Dermis microvascular lymphatic vessel endothelial cell (primary cell): ENCODE results near the gene LPO. TPM values are rescaled to one million over a fixed set of nuclear protein-coding genes. Genes with fewer than 3 reads are reported as not detected.

Experiments used
- DNase-seq, 2 donors: peaks; one replicate each; pipeline versions ENCODE4 v3.0.0 to v3.0.0-alpha.2; 2010; ENCODE audit warnings: low read depth in 2 of 2
- total RNA-seq: library from RNA; depleted of rRNA; stranded (reverse); fragments of >200 nt; gene quantifications from 2 replicates; pipeline ENCODE4 v1.2.1, GENCODE V29; 2014

The LPO gene
- not detected in 2 replicates for total RNA-seq

- no peak for DNase-seq
Observed at GRCh38 chr17:58238147-58238634, at the start of gene LPO. Gene LPO, plus strand, starts transcription at chr17:58238584. Its CDS starts 4,396 bp downstream, at chr17:58242980.

- peak in 1 of 2 donors; percentile 11 for DNase-seq
Observed at GRCh38 chr17:58189436-58190146, 48.8 kb upstream of the LPO start.

- no peak for DNase-seq
Observed at GRCh38 chr17:58191241-58191896, 47.0 kb upstream of the LPO start.

- no peak for DNase-seq
Observed at GRCh38 chr17:58192612-58193011, 45.8 kb upstream of the LPO start, which contains the start of gene EPX. Gene EPX, plus strand, starts transcription at chr17:58192726. Its CDS starts 121 bp downstream, at chr17:58192847.

- DNase-seq: no peak
Observed at GRCh38 chr17:58193641-58194255, 44.6 kb upstream of the LPO start.

GRCh38 chr17:58195518-58196123 lies 42.8 kb upstream of the LPO start:
- DNase-seq: no peak

GRCh38 chr17:58196610-58197009 lies 41.8 kb upstream of the LPO start:
- DNase-seq: no peak

GRCh38 chr17:58200024-58200633 lies 38.3 kb upstream of the LPO start:
- peak; percentile 22 to 52 for DNase-seq

GRCh38 chr17:58202859-58203258 lies 35.5 kb upstream of the LPO start:
- no peak for DNase-seq

- no peak for DNase-seq
Observed at GRCh38 chr17:58204796-58205195, 33.6 kb upstream of the LPO start.

- DNase-seq: no peak
Observed at GRCh38 chr17:58205936-58206335, 32.4 kb upstream of the LPO start.

- DNase-seq: no peak
Observed at GRCh38 chr17:58207451-58207850, 30.9 kb upstream of the LPO start.

GRCh38 chr17:58208344-58208743 lies 30.0 kb upstream of the LPO start:
- no peak for DNase-seq

GRCh38 chr17:58210922-58211321 lies 27.5 kb upstream of the LPO start:
- DNase-seq: no peak

GRCh38 chr17:58215685-58216084 lies 22.7 kb upstream of the LPO start:
- DNase-seq: no peak

- no peak for DNase-seq
Observed at GRCh38 chr17:58217766-58218165, 20.6 kb upstream of the LPO start.

GRCh38 chr17:58219007-58219788 lies 19.2 kb upstream of the LPO start, which contains the start of gene MKS1:
Gene MKS1, minus strand, starts transcription at chr17:58219255. Its CDS starts 25 bp downstream, at chr17:58219230.
- peak; percentile 87 to 93 for DNase-seq

- peak; percentile 7 to 41 for DNase-seq
Observed at GRCh38 chr17:58219789-58220183, 18.6 kb upstream of the LPO start.

GRCh38 chr17:58224315-58224714 lies 14.1 kb upstream of the LPO start:
- DNase-seq: no peak

- DNase-seq: no peak
Observed at GRCh38 chr17:58227733-58228132, 10.7 kb upstream of the LPO start.

- DNase-seq: no peak
Observed at GRCh38 chr17:58228679-58229078, 9.7 kb upstream of the LPO start.
